ENCODE results near the gene ERI3.

The ERI3 gene

GRCh38 chr1:44259090-44259489, 96.0 kb downstream of the ERI3 start:
- no peak for DNase-seq

GRCh38 chr1:44256762-44257554, 98.1 kb downstream of the ERI3 start:
- DNase-seq: no peak

GRCh38 chr1:44254392-44254910, 100.6 kb downstream of the ERI3 start:
- DNase-seq: no peak

GRCh38 chr1:44251989-44252671, 102.9 kb downstream of the ERI3 start:
- DNase-seq: peak; percentile 44

GRCh38 chr1:44251486-44251885, 103.6 kb downstream of the ERI3 start:
- no peak for DNase-seq

GRCh38 chr1:44250068-44250781, 104.8 kb downstream of the ERI3 start:
- DNase-seq: no peak

GRCh38 chr1:44249543-44249942, 105.5 kb downstream of the ERI3 start:
- DNase-seq: peak; percentile 57

GRCh38 chr1:44246806-44247205, 108.3 kb downstream of the ERI3 start:
- DNase-seq: peak; percentile 40

GRCh38 chr1:44244986-44245385, 110.1 kb downstream of the ERI3 start:
- DNase-seq: no peak

GRCh38 chr1:44243782-44244495, 111.1 kb downstream of the ERI3 start:
- DNase-seq: no peak

- no peak for DNase-seq
Measured at GRCh38 chr1:44242746-44243145, 112.3 kb downstream of the ERI3 start.

- DNase-seq: no peak
Measured at GRCh38 chr1:44240802-44241671, 114.0 kb downstream of the ERI3 start.

GRCh38 chr1:44239961-44240371, 115.1 kb downstream of the ERI3 start:
- no peak for DNase-seq

- no peak for DNase-seq
Measured at GRCh38 chr1:44239331-44239960, 115.6 kb downstream of the ERI3 start.

GRCh38 chr1:44238660-44239059, 116.4 kb downstream of the ERI3 start:
- DNase-seq: no peak

GRCh38 chr1:44237721-44238457, 117.2 kb downstream of the ERI3 start:
- no peak for DNase-seq

GRCh38 chr1:44236490-44237272, 118.4 kb downstream of the ERI3 start:
- DNase-seq: no peak

GRCh38 chr1:44235808-44236207, 119.2 kb downstream of the ERI3 start:
- DNase-seq: peak; percentile 60

GRCh38 chr1:44233593-44233992, 121.5 kb downstream of the ERI3 start:
- no peak for DNase-seq

- DNase-seq: no peak
Measured at GRCh38 chr1:44230796-44231195, 124.3 kb downstream of the ERI3 start.

Data from NCI-H774 (cell line).